Peyer's patch (tissue), 4 donors: Measurements from ENCODE around the gene PAQR9.

Experiments used
- CTCF ChIP-seq, 6 experiments: fragments of 450-650 bp in 4 of 6; fragments of 200-600 bp in 2 of 6; sonication (generic) in 1 of 6; IDR thresholded peaks; one replicate each; pipeline ENCODE4 v1.5.1; 2017 to 2019; ENCODE audit warnings: antibody characterized with exemption in 6 of 6, mild to moderate bottlenecking in 3 of 6, moderate library complexity in 1 of 6
- POLR2A ChIP-seq, 2 donors: fragments of 450-650 bp; IDR thresholded peaks; one replicate each; pipeline ENCODE4 v1.5.1; 2017; ENCODE audit warnings: antibody characterized with exemption in 2 of 2, mild to moderate bottlenecking in 2 of 2, moderate library complexity in 2 of 2

- TF ChIP-seq CTCF (IDR thresholded peaks at IDR 0.05) (peak; percentile 30 to 77 (median 69)), POLR2A (IDR thresholded peaks at IDR 0.05) (no peak)
Measured at GRCh38 chr3:142987080-142987700, 23.7 kb upstream of the PAQR9 start.
